Skeletal muscle satellite cell (primary cell): ENCODE results near the gene IKZF4.
A peak's percentile ranks its signal among the peaks of the same experiment; 100 is the strongest.

Experiments used
- H3K27me3 ChIP-seq: 2 replicates; pipeline ENCODE4 v1.7.0; 2013; ENCODE audit warnings: low read length; ENCODE audit not compliant: control insufficient read depth, insufficient read depth
- H3K36me3 ChIP-seq: 2 replicates; pipeline ENCODE4 v1.7.0; 2013; ENCODE audit warnings: mild to moderate bottlenecking, control low read depth, low read length; ENCODE audit not compliant: insufficient read depth
- H3K4me1 ChIP-seq: 2 replicates; pipeline ENCODE4 v1.7.0; 2013; ENCODE audit warnings: low read length; ENCODE audit not compliant: control insufficient read depth, insufficient read depth
- H3K4me2 ChIP-seq: 2 replicates; pipeline ENCODE4 v1.7.0; 2013; ENCODE audit warnings: mild to moderate bottlenecking, low read length
- H3K4me3 ChIP-seq: 2 replicates; pipeline ENCODE4 v1.7.0; 2013; ENCODE audit warnings: low read length
- H3K9ac ChIP-seq: 2 replicates; pipeline ENCODE4 v1.7.0; 2013; ENCODE audit warnings: mild to moderate bottlenecking, low read depth, low read length, moderate library complexity
- H3K9me3 ChIP-seq: replicated peaks from 2 replicates; pipeline ENCODE4 v1.7.0; 2013; ENCODE audit warnings: mild to moderate bottlenecking, control low read depth, low read length

IKZF4 gene

GRCh38 chr12:56028511-56029165 lies 7.8 kb downstream of the IKZF4 start:
- no peaks in the 10 kb centered on the region for H3K9me3 ChIP-seq
- no peak overlapping the region for H3K4me2 ChIP-seq
- H3K9ac ChIP-seq = no peak overlapping the region
- H3K4me1 ChIP-seq = no peaks in the 10 kb centered on the region
- H3K36me3 ChIP-seq = peaks cover 4% of the 10 kb centered on the region
- H3K27me3 ChIP-seq = no peaks in the 10 kb centered on the region
- H3K4me3 ChIP-seq = no peak overlapping the region

- Histone ChIP-seq H3K4me3 (no peak overlapping the region), H3K27me3 (no peaks in the 10 kb centered on the region), H3K4me2 (no peak overlapping the region), H3K36me3 (peaks cover 4% of the 10 kb centered on the region), H3K9me3 (no peaks in the 10 kb centered on the region), H3K4me1 (no peaks in the 10 kb centered on the region), H3K9ac (no peak overlapping the region)
Observed at GRCh38 chr12:56029166-56029519, 8.3 kb downstream of the IKZF4 start.

GRCh38 chr12:56029666-56030293 lies 8.9 kb downstream of the IKZF4 start:
- H3K36me3 ChIP-seq = peaks cover 4% of the 10 kb centered on the region

GRCh38 chr12:56031987-56032386 lies 11.1 kb downstream of the IKZF4 start:
- H3K4me2 ChIP-seq = no peak overlapping the region
- H3K9ac ChIP-seq = no peak overlapping the region
- no peak overlapping the region for H3K4me3 ChIP-seq
- no peaks in the 10 kb centered on the region for H3K4me1 ChIP-seq
- H3K9me3 ChIP-seq = no peaks in the 10 kb centered on the region
- H3K36me3 ChIP-seq = peaks cover 7% of the 10 kb centered on the region
- H3K27me3 ChIP-seq = no peaks in the 10 kb centered on the region

More at GRCh38 chr12:56029666-56030293, 8.9 kb downstream of the IKZF4 start:
- H3K4me2 ChIP-seq = no peak overlapping the region
- H3K9ac ChIP-seq = no peak overlapping the region
- H3K4me3 ChIP-seq = no peak overlapping the region
- no peaks in the 10 kb centered on the region for H3K4me1 ChIP-seq
- no peaks in the 10 kb centered on the region for H3K27me3 ChIP-seq
- no peaks in the 10 kb centered on the region for H3K9me3 ChIP-seq

- Histone ChIP-seq H3K4me2 (no peak overlapping the region), H3K4me1 (no peaks in the 10 kb centered on the region), H3K9ac (no peak overlapping the region), H3K27me3 (no peaks in the 10 kb centered on the region), H3K9me3 (no peaks in the 10 kb centered on the region), H3K36me3 (peaks cover 7% of the 10 kb centered on the region), H3K4me3 (no peak overlapping the region)
Observed at GRCh38 chr12:56034586-56035332, 13.9 kb downstream of the IKZF4 start.

- H3K4me2 ChIP-seq = no peak overlapping the region
- peaks cover 5% of the 10 kb centered on the region for H3K4me1 ChIP-seq
- no peak overlapping the region for H3K9ac ChIP-seq
- no peaks in the 10 kb centered on the region for H3K27me3 ChIP-seq
- no peaks in the 10 kb centered on the region for H3K9me3 ChIP-seq
- no peak overlapping the region for H3K4me3 ChIP-seq
- peaks cover 7% of the 10 kb centered on the region for H3K36me3 ChIP-seq
Observed at GRCh38 chr12:56037161-56037560, 16.3 kb downstream of the IKZF4 start.

GRCh38 chr12:56038022-56038655 lies 17.3 kb downstream of the IKZF4 start:
- no peaks in the 10 kb centered on the region for H3K9me3 ChIP-seq
- H3K36me3 ChIP-seq = peaks cover 15% of the 10 kb centered on the region
- no peaks in the 10 kb centered on the region for H3K27me3 ChIP-seq
- H3K9ac ChIP-seq = no peak overlapping the region
- H3K4me2 ChIP-seq = no peak overlapping the region
- H3K4me1 ChIP-seq = peaks cover 5% of the 10 kb centered on the region
- H3K4me3 ChIP-seq = no peak overlapping the region

- Histone ChIP-seq H3K4me3 (no peak overlapping the region), H3K4me1 (peaks cover 9% of the 10 kb centered on the region), H3K27me3 (no peaks in the 10 kb centered on the region), H3K36me3 (peaks cover 31% of the 10 kb centered on the region), H3K9ac (no peak overlapping the region), H3K4me2 (no peak overlapping the region), H3K9me3 (no peaks in the 10 kb centered on the region)
Observed at GRCh38 chr12:56040151-56040550, 19.3 kb downstream of the IKZF4 start.

- Histone ChIP-seq H3K9ac (peak overlapping the region; percentile 79), H3K4me1 (peaks cover 9% of the 10 kb centered on the region), H3K36me3 (peaks cover 36% of the 10 kb centered on the region), H3K4me2 (peak overlapping the region; percentile 74), H3K27me3 (no peaks in the 10 kb centered on the region), H3K9me3 (no peaks in the 10 kb centered on the region), H3K4me3 (peak overlapping the region; percentile 62)
Observed at GRCh38 chr12:56040963-56041551, 20.2 kb downstream of the IKZF4 start.

- H3K9ac ChIP-seq = peak within 1 kb of the TSS; percentile 96
- peaks cover 11% of the 10 kb centered on the region for H3K4me1 ChIP-seq
- no peaks in the 10 kb centered on the region for H3K9me3 ChIP-seq
- H3K4me3 ChIP-seq = peak within 1 kb of the TSS; percentile 85
- no peaks in the 10 kb centered on the region for H3K27me3 ChIP-seq
- peak within 1 kb of the TSS; percentile 81 for H3K4me2 ChIP-seq
- H3K36me3 ChIP-seq = peaks cover 36% of the 10 kb centered on the region
Observed at GRCh38 chr12:56041552-56042429, 20.9 kb downstream of the IKZF4 start, which contains the start of gene RPS26. Gene RPS26, plus strand, starts transcription at chr12:56041918. Its CDS starts 249 bp downstream, at chr12:56042167.
